Measurements from ENCODE around the gene GBP1. TPM values are rescaled to one million over a fixed set of nuclear protein-coding genes. Genes with fewer than 3 reads are reported as not detected.
"Not testable (repeated sequence)": the region's sequence is repeated elsewhere in the genome, so short reads cannot be mapped to it uniquely, and the experiment has no call there.

The GBP1 gene
- total RNA-seq, 1 donor, result 162 TPM

- no peak overlapping the region for H3K4me3 ChIP-seq (ENCODE audit: low read depth, low read length)
- no peak for TF ChIP-seq CTCF (IDR thresholded peaks at IDR 0.05; ENCODE audit: insufficient read depth, low read depth, low read length)
- no peak for DNase-seq (ENCODE audit: low read depth)
These were observed 29.9 kb downstream of the GBP1 start for GRCh38 chr1:89035080-89035479.

GRCh38 chr1:89034004-89034403, 31.0 kb downstream of the GBP1 start:
- not testable (repeated sequence) for DNase-seq (ENCODE audit: low read depth); H3K4me3 ChIP-seq (ENCODE audit: low read depth, low read length)

GRCh38 chr1:89029051-89029450, 36.0 kb downstream of the GBP1 start:
- DNase-seq (ENCODE audit: low read depth); H3K4me3 ChIP-seq (ENCODE audit: low read depth, low read length): not testable (repeated sequence)

GRCh38 chr1:89025928-89026327, 39.1 kb downstream of the GBP1 start:
- no peak for DNase-seq (ENCODE audit: low read depth)
- H3K4me3 ChIP-seq (ENCODE audit: low read depth, low read length), result no peak overlapping the region
- TF ChIP-seq CTCF (IDR thresholded peaks at IDR 0.05; ENCODE audit: insufficient read depth, low read depth, low read length), result no peak

GRCh38 chr1:89023026-89023425, 42.0 kb downstream of the GBP1 start:
- no peak for DNase-seq (ENCODE audit: low read depth)
- no peak for TF ChIP-seq CTCF (IDR thresholded peaks at IDR 0.05; ENCODE audit: insufficient read depth, low read depth, low read length)
- H3K4me3 ChIP-seq (ENCODE audit: low read depth, low read length), result peak overlapping the region; percentile 85

- DNase-seq (ENCODE audit: low read depth), result peak; percentile 80
- peak within 1 kb of the TSS; percentile 85 for H3K4me3 ChIP-seq (ENCODE audit: low read depth, low read length)
- TF ChIP-seq CTCF (IDR thresholded peaks at IDR 0.05; ENCODE audit: insufficient read depth, low read depth, low read length), result no peak
These were observed 42.6 kb downstream of the GBP1 start, which contains the start of gene GBP3 for GRCh38 chr1:89022167-89022959. TSS of gene GBP3 (minus strand) at chr1:89022866. CDS start at chr1:89020721, 2,145 bp downstream.

GRCh38 chr1:89018318-89018717, 46.7 kb downstream of the GBP1 start:
- not testable (repeated sequence) for H3K4me3 ChIP-seq (ENCODE audit: low read depth, low read length); DNase-seq (ENCODE audit: low read depth)

- no peak for DNase-seq (ENCODE audit: low read depth)
- H3K4me3 ChIP-seq (ENCODE audit: low read depth, low read length), result no peak overlapping the region
- no peak for TF ChIP-seq CTCF (IDR thresholded peaks at IDR 0.05; ENCODE audit: insufficient read depth, low read depth, low read length)
These were observed 56.5 kb downstream of the GBP1 start for GRCh38 chr1:89008511-89008910.

Data from fibroblast of villous mesenchyme (primary cell).